ENCODE results near the gene ATRN.

ATRN gene

GRCh38 chr20:3690413-3690812 lies 219.6 kb downstream of the ATRN start:
- Histone ChIP-seq H3K27me3 (ENCODE audit: insufficient read depth, low read length) (no peaks in the 10 kb centered on the region; the same call in 1 of the 2 replicates), H3K27ac (ENCODE audit: low read depth, low read length, poor library complexity, severe bottlenecking) (no peak overlapping the region), H3K9ac (ENCODE audit: low read length) (no peak overlapping the region), H3K4me1 (ENCODE audit: insufficient read depth, low read length, severe bottlenecking) (no peaks in the 10 kb centered on the region), H2AFZ (ENCODE audit: low read length) (no peak overlapping the region), H3K36me3 (ENCODE audit: insufficient read depth, low read length) (no peaks in the 10 kb centered on the region), H3K4me2 (ENCODE audit: low read length) (no peak overlapping the region), H3K79me2 (ENCODE audit: insufficient read depth, low read length) (no peaks in the 10 kb centered on the region), H3F3A (ENCODE audit: insufficient read depth, low read length) (no peaks in the 10 kb centered on the region), H3K9me3 (ENCODE audit: low read length) (no peaks in the 10 kb centered on the region), H4K20me1 (ENCODE audit: insufficient read depth, low read length) (no peaks in the 10 kb centered on the region), H3K4me3 (ENCODE audit: low read depth, low read length, poor library complexity, severe bottlenecking) (no peak overlapping the region), H3K9me2 (ENCODE audit: low read depth, low read length) (no peaks in the 10 kb centered on the region)
- TF ChIP-seq EZH2 (IDR thresholded peaks at IDR 0.05; ENCODE audit: borderline replicate concordance, low read length), result no peak
- no peak for TF ChIP-seq CTCF (IDR thresholded peaks at IDR 0.05; ENCODE audit: low read length)

GRCh38 chr20:3691306-3691705 lies 220.5 kb downstream of the ATRN start:
- Histone ChIP-seq H3K4me3 (ENCODE audit: low read depth, low read length, poor library complexity, severe bottlenecking) (no peak overlapping the region), H3K4me1 (ENCODE audit: insufficient read depth, low read length, severe bottlenecking) (no peaks in the 10 kb centered on the region), H4K20me1 (ENCODE audit: insufficient read depth, low read length) (no peaks in the 10 kb centered on the region), H3K4me2 (ENCODE audit: low read length) (no peak overlapping the region), H3K9me2 (ENCODE audit: low read depth, low read length) (no peaks in the 10 kb centered on the region), H3K9me3 (ENCODE audit: low read length) (0 out of 2 replicates have a peak, but pooled peaks cover under 1% of the 10 kb centered on the region), H2AFZ (ENCODE audit: low read length) (no peak overlapping the region), H3K27ac (ENCODE audit: low read depth, low read length, poor library complexity, severe bottlenecking) (no peak overlapping the region), H3K79me2 (ENCODE audit: insufficient read depth, low read length) (no peaks in the 10 kb centered on the region), H3F3A (ENCODE audit: insufficient read depth, low read length) (no peaks in the 10 kb centered on the region), H3K36me3 (ENCODE audit: insufficient read depth, low read length) (no peaks in the 10 kb centered on the region), H3K27me3 (ENCODE audit: insufficient read depth, low read length) (no peaks in the 10 kb centered on the region; the same call in 1 of the 2 replicates), H3K9ac (ENCODE audit: low read length) (no peak overlapping the region)
- TF ChIP-seq EZH2 (IDR thresholded peaks at IDR 0.05; ENCODE audit: borderline replicate concordance, low read length) (no peak), CTCF (IDR thresholded peaks at IDR 0.05; ENCODE audit: low read length) (no peak)

GRCh38 chr20:3691897-3692296 lies 221.1 kb downstream of the ATRN start:
- no peaks in the 10 kb centered on the region for H3K36me3 ChIP-seq (ENCODE audit: insufficient read depth, low read length)
- H3K27ac ChIP-seq (ENCODE audit: low read depth, low read length, poor library complexity, severe bottlenecking), result no peak overlapping the region
- no peak overlapping the region for H3K4me3 ChIP-seq (ENCODE audit: low read depth, low read length, poor library complexity, severe bottlenecking)
- 0 out of 2 replicates have a peak, but pooled peaks cover 4% of the 10 kb centered on the region for H3K9me3 ChIP-seq (ENCODE audit: low read length)
- H4K20me1 ChIP-seq (ENCODE audit: insufficient read depth, low read length), result no peaks in the 10 kb centered on the region
- H2AFZ ChIP-seq (ENCODE audit: low read length), result no peak overlapping the region
- H3K79me2 ChIP-seq (ENCODE audit: insufficient read depth, low read length), result no peaks in the 10 kb centered on the region
- no peaks in the 10 kb centered on the region; the same call in 1 of the 2 replicates for H3K27me3 ChIP-seq (ENCODE audit: insufficient read depth, low read length)
- no peaks in the 10 kb centered on the region for H3F3A ChIP-seq (ENCODE audit: insufficient read depth, low read length)
- no peak for TF ChIP-seq CTCF (IDR thresholded peaks at IDR 0.05; ENCODE audit: low read length)
- no peak for TF ChIP-seq EZH2 (IDR thresholded peaks at IDR 0.05; ENCODE audit: borderline replicate concordance, low read length)
- H3K9me2 ChIP-seq (ENCODE audit: low read depth, low read length), result no peaks in the 10 kb centered on the region
- H3K4me2 ChIP-seq (ENCODE audit: low read length), result no peak overlapping the region
- H3K9ac ChIP-seq (ENCODE audit: low read length), result no peak overlapping the region
- no peaks in the 10 kb centered on the region for H3K4me1 ChIP-seq (ENCODE audit: insufficient read depth, low read length, severe bottlenecking)

Data from OCI-LY1 (cell line).